Measurements from ENCODE around the gene GTF2A2.
A peak's percentile ranks its signal among the peaks of the same experiment; 100 is the strongest.
"Not testable (repeated sequence)": the region's sequence is repeated elsewhere in the genome, so short reads cannot be mapped to it uniquely, and the experiment has no call there.

Gene GTF2A2

DNA sequence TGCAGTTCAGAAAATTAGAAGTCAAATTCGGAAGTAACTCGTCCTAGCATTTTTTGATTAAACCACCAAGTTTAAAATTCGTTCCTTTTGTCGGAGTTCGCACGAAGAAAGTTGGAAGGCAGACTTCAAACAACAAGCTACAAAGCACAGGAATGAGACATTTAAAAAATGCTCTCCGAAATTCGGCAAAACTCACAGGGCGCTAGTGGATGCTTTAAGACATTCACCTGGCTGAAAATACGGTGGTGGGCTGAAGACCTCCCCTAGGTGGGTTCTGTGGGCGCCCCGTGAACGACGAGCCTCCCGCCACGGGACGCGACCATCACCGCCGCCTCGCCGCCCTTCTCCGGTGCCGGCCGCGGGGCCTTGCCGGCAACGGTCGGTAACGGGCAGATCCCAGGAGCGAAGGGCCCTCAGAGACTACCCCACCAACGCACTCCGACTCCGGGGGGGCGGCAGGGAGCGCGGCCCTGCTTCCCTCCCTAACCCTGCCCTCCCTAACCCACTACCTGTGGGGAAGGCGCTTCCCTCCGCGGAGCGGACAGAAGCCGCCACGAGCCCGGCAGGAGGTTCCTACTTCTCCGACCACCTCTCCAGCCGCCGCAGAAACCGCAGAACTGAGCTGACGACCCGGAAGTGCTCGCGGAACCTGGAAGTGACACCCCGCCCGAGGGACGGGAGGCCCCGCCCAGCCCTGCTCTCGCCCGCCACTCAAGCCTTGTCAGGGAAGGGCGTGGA is at the start of gene GTF2A2:
Gene GTF2A2, minus strand, starts transcription at position 619 of the 738 bp plus-strand sequence. CDS start 5,238 bp downstream, outside the sequence.
- peak; percentile 91 for DNase-seq

DNA sequence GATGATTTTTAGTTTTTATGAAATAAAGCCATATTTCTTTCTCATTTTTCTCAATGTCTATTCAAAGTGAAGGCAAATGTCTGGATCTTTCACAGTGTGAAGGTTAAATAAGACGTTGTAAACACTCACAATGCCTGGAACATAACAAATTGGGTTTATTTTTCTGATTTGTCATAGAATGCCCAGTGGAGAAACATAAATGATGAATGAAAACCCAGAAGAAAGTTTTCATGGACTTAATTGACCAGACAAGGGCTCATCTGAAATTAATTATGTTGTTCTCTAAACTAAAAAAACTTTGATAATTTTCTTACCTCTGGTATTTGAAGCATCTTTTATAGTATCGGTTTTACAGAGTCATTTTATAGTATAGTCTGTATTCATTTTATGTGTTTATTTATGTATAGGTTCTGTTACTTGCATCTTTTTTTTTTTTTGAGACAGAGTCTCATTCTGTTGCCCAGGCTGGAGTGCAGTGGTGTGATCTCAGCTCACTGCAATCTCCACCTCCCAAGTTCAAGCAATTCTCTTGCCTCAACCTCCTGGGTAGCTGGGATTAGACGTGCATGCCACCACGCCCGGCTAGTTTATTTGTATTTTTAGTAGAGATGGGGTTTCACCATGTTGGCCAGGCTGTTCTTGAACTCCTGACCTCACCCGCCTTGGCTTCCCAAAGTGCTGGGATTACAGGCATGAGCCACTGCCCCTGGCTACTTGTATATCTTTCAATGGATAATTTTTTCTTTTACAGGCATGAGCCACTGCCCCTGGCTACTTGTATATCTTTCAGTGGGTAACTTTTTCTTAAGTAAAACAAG is 46.9 kb upstream of the GTF2A2 start:
- DNase-seq = no peak

- no peak for DNase-seq
Observed at GRCh38 chr15:59702351-59702750, 45.0 kb upstream of the GTF2A2 start.

DNA sequence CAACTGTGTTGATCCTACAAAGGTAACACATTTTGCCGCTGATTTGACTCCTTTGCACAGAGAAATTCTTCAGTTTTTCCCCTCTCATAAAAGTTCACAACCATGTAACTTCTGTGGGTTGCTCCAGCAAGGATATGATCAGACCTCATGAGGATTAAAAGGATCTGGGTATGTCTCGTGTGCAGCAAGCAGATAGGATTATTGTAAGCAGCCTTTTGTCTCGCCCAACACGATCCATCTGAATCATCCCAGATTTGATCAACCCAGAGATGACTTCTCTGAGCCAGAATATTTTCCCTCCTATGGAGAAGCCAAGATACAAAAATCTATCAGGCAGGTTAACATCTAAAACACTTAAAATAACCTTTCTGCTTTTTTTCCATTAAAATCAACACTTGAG is 44.6 kb upstream of the GTF2A2 start:
- no peak for DNase-seq

- DNase-seq = no peak
Observed at GRCh38 chr15:59699810-59700431, 42.6 kb upstream of the GTF2A2 start.

- DNase-seq = not testable (repeated sequence)
Observed at GRCh38 chr15:59698065-59698464, 40.8 kb upstream of the GTF2A2 start.

- no peak for DNase-seq
Observed at GRCh38 chr15:59696332-59696731, 39.0 kb upstream of the GTF2A2 start.

- DNase-seq = no peak
Observed at GRCh38 chr15:59694779-59695178, 37.5 kb upstream of the GTF2A2 start.

DNA sequence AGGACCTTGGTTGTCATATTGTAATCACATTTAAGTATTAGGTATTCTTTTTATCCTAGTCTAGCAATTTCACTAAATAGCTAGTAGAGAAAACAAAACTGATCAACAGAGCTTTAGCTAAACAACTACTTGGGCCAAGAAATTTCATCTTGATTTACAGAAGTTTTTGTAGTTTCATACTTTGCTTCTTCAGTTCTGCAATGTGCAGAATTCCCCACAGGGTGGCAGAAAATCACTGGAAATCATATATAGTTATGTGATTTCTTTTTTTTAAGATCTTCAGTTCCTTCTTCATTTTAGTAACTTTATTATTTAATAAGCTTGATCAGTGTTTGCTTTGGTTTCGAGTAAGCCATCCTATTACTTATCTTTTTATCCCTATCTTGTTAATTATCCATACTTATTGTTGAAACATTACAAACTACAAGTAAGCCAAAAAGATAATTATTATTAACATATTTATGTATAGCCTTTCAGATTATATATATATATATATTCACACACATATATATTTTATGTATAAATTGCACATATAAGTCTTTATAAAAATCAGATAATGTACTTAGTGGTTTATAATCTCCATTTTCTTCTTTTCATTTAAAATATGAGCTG is 34.0 kb upstream of the GTF2A2 start:
- peak; percentile 36 for DNase-seq

DNA sequence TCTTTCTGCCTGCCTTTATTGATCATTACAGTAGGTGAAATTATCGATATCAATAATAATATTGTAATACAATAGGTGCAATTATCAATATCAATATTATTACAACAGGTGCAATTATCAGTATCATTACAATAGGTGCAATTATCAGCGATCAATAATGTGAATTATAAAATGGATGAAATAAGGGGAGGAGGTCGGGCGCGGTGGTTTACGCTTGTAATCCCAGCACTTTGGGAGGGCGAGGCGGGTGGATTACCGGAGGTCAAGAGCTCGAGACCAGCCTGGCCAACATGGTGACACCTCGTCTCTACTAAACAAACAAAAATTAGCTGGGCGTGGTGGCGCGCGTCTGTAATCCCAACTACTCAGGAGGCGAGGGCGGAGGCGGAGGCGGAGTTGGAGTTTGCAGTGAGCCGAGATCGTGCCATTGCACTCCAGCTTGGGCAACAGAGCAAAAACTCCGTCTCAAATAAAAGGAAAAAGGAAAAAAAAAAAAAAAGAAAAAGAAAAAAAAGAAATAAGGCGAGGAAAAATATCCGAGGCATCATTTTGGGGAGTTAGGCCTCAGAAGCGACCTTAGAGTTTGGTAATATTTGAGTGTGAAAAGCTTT is 32.4 kb upstream of the GTF2A2 start:
- DNase-seq = peak; percentile 53

DNA sequence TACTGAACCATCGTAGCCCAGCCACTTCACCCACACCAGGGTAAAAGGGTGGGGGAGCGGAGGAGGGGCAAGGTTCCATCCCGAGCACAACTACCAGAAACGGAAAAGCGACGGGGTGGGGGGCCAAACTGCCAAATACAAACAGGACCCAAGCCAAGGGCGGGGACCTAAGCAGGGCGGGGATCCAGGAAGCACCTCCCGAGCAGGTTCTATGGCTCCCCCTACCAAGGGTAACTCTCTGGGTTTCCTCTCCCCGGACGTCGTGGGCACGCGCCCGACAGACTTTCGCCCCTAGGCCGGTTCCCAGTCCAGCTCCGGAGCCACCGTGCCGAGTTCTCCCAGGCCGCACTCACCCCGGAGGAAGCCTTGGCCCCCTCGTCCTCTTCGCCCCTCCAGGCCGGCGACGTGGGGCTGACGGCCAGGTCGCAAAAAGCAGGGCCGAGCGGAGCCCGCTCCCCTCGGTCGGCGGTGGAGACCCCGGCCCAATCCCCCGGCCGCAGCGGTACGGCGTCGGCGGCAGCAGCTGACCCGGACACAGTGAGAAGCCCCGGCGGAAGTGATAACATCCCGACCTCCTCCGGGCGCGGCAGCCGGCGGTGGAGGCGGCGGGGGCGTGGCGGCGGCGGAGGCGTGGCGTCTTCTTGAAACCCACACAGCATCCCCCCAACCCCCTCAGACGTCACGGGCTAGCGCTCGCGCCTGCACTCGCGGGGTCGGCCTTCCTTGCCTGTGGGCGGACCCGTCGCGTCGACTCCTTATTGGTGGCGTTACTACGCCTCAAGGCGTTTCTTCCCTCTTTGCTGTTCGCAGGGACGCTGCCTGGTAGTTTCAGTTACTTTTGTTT is 31.7 kb upstream of the GTF2A2 start, which contains the start of gene BNIP2:
Gene BNIP2, minus strand, starts transcription at position 539 of the 844 bp plus-strand sequence. CDS start 6,863 bp downstream, outside the sequence.
- DNase-seq = peak; percentile 99

DNA sequence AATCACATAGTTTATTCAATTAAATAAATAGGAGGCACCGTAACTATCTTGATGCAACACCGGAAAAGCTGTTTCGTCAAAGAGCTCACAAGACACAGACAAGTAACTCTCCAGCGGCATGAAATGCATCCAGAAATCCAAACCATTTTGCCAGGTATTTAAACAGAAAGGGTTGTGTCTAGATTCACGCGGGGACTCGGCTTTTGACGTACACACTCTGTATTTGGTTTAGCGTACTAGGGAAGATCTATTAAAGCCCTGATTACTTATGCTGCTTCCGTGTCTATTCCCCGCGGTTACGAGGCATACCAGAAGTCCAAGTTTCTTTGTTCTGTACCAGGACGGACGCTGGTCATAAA is 31.1 kb upstream of the GTF2A2 start:
- peak; percentile 5 for DNase-seq

DNA sequence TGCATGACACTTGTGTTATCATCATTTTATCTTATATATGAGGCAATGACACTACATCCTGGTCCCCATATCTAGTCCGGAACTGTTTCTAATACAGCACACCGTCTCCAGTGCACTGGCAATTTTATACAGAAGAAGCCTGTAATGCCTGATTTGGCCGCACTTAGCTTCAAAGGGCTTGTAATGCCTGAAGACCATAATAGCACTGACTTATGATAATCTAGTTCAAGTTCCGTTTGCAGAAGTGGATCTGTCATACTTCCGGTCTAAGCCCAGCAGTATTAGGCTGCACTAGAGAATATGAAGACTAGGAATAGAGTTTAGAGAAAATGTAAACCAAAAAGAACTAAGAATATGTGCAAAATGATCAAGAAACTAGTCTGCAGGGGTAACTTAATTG is 30.5 kb upstream of the GTF2A2 start:
- DNase-seq = peak; percentile 9

DNA sequence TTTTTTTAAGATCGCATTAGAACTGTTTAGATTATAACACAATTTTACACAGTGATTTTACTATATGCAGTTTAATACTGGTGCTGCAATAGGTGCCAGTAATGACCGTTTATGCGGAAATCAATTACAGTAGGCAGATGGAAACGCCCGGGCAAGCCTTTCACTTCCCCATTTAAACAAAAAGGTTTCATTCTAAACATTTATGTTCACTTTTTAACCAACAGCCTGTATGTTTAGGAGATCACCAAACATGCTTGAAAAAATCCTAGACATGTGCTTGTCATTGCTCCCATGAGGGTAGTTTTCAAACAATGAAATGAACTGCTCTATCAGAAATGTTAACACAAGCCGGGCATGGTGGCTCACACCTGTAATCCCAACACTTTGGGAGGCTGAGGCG is 29.1 kb upstream of the GTF2A2 start:
- DNase-seq = no peak

DNA sequence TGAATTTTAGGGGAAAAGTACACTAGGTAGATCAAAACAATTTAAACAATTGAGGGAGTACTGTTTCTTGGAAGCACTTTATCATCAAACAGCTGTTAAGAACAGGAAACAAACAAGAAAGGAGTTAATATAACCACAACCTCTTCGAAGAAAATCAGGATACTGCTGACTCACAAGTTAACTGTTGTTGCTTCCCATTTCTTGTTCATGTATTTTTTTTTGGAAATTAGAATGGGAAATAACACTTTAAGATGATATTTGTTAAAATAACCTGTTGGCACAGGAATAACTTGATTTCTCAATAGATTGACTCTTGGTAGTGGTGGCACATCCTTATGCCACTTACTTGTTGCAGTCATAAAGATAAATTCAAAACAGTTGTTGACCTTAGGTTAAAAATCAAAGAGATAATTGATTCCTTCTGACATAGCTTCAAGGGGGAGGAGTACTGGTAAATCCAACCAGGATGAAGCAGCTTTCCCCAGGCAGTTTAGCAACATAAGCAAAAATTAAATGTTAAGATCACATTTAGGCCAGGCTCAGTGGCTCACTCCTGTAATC is 28.5 kb upstream of the GTF2A2 start:
- no peak for DNase-seq

GRCh38 chr15:59680870-59681269 is 23.6 kb upstream of the GTF2A2 start:
- DNase-seq = no peak

- no peak for DNase-seq
Observed at GRCh38 chr15:59680346-59680745, 23.0 kb upstream of the GTF2A2 start.

- no peak for DNase-seq
Observed at GRCh38 chr15:59678620-59679019, 21.3 kb upstream of the GTF2A2 start.

DNA sequence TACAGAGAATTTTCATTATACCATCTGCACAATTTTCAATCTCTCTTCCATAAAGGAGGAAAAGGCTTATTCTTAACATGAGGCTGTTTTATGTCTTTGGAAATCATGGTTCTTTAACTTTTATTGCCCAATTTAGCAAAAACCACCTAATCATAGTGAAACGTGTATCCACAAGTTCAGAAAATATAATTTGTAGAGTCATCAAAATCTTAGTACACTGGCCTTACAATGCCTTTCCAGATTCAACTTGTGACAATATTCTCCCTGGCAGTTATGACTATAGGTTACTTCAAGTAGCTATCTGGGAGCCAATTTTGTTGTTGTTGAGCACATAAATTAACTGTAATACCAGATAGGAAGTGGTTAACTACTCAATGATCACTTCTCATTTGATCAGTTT is 20.9 kb upstream of the GTF2A2 start:
- DNase-seq = no peak

DNA sequence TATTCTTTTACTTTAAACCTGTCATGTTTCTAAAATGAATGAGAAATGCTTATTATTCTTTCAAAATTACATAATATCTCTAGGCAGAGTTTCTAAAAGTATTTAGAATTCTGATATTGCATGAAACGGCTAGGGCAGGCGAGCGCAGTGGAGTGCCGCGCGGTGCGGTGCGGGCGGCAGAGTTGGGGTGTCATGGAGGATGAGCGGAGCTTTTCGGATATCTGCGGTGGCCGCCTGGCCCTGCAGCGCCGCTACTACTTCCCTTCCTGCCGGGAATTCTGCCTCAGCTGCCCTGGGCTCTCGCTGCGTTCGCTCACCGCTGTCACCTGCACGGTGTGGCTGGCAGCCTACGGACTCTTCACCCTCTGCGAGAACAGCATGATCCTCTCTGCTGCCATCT is 19.2 kb upstream of the GTF2A2 start:
- DNase-seq = no peak

DNA sequence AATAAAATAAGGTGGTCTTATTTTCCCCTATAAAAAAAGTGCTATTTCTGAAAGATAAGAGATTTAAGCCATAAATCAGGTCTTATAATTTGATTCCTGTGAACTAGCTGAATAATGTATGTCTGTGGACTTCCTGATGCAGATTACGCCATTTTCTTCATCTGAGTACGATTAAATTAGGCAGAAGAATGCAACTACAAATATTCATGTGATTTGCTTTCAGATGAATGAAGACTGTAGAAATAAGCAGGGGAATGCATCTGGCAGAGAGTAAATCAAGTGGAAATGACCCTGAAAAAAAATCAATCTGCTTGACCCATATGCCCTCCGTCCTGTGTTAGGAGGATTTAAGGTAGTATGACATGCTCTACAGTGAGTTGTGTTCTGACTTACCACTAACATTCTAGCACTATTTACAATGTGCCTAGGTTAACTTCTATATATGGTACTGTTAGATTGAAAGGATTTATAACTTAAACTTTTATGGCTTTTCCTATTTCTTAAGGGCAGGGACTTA is 17.1 kb upstream of the GTF2A2 start:
- no peak for DNase-seq

All from activated gamma-delta T cell treated with Interleukin-2 at 50 U/mL for 16 hours (primary cell).